Urothelium cell line (cell line): ENCODE data around the gene HNRNPC.
"Not testable (repeated sequence)": the region's sequence is repeated elsewhere in the genome, so short reads cannot be mapped to it uniquely, and the experiment has no call there.

ENCODE experiments used
- DNase-seq: peaks from one replicate; pipeline ENCODE4 v3.0.0; 2011; ENCODE audit warnings: low spot score, mixed read lengths
- FAIRE-seq: peaks from 2 replicates; lab custom pipeline; 2011; peaks lifted over from hg19 to GRCh38; lab: Jason Lieb, UNC

HNRNPC gene

GRCh38 chr14:21275261-21275858, 6.1 kb upstream of the HNRNPC start:
- no peak for FAIRE-seq

DNA sequence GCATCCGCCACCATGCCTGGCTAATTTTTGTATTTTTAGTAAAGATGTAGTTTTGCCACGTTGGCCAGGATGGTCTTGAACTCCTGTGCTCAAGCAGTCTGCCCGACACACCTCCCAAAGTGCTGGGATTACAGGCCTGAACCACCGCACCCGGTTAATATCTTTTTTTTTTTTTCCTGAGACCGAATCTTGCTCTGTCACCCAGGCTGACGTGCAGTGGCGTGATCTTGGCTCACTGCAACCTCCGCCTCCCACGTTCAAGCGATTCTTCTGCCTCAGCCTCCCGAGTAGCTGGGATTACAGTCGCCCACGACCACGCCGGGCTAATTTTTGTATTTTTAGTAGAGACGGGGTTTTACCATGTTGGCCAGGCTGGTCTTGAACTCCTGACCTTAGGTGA, 3.4 kb upstream of the HNRNPC start:
- not testable (repeated sequence) for DNase-seq, FAIRE-seq

More at GRCh38 chr14:21275261-21275858, 6.1 kb upstream of the HNRNPC start:
- no peak for DNase-seq

DNA sequence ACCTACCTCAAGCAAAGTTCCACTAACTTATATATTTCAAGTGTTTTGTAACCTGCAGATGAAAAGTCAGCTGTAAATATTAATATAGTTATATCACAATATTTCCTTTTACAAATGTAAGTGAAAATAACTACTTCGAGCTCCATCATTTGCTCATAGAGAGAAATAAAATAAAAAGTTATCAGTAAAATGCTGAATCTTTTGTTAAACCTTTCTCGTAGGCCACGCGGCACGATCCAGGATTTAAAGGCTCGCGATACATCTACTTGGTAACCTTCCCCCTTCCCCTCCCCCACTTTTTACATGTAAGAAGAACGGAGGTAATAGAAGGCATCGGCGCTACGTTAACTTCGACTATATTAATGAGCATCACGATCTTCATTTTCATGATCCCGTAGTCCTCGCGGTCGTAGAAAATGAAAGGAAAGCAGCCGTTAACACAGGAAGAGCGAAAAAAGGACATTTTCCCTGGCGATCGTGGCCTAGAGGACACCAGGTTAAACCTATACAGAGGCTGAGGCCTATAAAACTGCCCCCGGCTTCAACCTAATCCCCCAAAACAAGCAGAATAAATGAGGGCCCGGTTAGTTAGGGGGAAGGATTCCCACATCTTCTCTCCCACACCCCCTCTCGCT, 508 bp downstream of the HNRNPC start:
- DNase-seq (peak; percentile 12), FAIRE-seq (no peak)

GRCh38 chr14:21267886-21268616, 1.2 kb downstream of the HNRNPC start:
- DNase-seq: no peak
- FAIRE-seq: no peak

- DNase-seq: no peak
- no peak for FAIRE-seq
These were observed 1.8 kb downstream of the HNRNPC start for GRCh38 chr14:21267431-21267845.

DNA sequence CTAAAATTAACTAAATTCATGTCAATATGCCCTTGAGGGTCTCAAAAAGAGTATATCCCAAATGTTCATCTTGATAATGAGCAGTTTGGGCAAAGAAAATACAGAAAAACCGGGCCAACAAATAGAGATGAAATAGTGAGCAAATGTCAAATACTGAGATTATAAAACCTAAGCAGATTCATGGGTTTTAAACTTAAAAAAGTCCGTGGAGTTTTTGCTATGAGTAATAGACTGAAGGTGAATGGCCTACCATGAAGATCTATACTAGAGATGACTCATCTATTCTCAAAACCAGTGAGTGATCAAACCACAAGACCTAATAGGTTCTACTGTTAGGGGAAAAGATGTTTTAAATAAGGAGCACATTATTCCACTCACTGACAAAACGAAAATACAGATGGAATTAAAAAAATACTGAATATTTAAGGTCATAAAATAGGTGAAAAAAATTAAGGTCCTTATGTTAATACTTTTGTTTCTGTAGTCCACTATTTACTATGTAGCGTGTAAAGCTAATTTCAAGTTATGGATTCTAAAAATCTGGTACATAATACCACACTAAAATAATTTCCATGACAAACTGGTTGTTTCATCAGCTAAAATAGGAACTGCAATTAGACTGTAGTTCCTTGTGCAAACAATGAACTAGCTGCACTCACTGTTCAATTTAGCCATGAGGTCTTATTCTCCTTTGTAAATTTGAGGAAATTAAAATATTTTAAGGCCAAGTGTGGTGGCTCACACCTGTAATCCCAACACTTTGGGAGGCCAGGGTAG, 5.0 kb downstream of the HNRNPC start:
- DNase-seq (peak; percentile 39), FAIRE-seq (no peak)

DNA sequence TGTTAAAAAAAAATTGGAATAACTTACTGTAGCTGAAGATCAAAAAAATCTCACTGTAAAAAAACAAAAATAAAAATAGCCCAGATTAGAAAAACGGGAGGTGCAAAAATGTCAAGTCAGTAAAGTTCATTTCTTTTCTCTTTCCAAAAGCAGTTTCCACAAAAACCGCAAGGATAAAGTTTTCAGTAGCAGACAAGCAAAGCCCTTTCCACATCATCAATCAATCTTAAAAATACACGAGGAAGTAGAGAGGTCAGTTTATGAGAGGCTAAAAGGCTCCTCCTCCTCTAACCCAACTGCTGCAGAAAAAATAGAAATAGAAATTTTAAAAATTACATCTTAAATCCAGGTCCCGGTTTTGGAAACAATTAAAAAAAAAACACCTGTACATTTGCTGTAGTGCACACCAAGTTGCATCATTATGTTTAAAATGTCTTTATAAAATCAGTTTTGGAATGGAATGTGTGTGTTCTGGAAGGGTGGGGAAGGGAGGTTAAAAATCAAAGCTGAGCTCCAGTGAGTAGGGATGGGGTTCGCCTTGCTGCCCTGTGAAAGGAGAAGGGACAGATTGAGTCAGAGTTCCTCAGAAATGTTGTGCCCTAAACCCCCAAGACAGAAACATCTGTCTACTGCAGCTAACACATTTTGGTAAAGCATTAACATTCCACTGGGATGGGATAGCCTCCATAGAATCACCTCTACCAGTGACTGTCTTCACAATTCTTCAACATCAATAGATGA, 5.8 kb downstream of the HNRNPC start:
- no peak for FAIRE-seq
- DNase-seq: no peak

DNA sequence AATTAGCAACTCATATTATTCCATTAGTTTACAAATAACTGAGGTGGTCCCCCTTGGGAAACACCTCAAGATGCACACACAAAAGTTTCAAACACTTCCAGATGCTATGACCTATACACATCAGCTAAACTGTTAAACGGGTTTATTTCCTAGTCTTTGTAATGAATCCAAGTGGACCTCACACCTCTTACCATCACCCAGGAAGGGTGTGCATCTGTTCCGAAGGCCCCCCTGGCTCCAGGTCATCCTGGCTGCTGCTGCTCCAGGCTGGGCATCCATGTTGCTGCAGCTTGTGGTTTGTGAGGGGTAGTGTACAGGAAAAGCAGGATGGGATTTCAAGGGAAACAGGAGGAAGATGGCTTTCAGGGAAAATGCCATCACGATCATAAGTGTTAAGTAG, 6.8 kb downstream of the HNRNPC start:
- DNase-seq: no peak
- FAIRE-seq: no peak

GRCh38 chr14:21261824-21262223, 7.4 kb downstream of the HNRNPC start:
- FAIRE-seq (no peak), DNase-seq (no peak)

GRCh38 chr14:21258889-21259787, 10.1 kb downstream of the HNRNPC start:
- no peak for DNase-seq
- FAIRE-seq: no peak

DNA sequence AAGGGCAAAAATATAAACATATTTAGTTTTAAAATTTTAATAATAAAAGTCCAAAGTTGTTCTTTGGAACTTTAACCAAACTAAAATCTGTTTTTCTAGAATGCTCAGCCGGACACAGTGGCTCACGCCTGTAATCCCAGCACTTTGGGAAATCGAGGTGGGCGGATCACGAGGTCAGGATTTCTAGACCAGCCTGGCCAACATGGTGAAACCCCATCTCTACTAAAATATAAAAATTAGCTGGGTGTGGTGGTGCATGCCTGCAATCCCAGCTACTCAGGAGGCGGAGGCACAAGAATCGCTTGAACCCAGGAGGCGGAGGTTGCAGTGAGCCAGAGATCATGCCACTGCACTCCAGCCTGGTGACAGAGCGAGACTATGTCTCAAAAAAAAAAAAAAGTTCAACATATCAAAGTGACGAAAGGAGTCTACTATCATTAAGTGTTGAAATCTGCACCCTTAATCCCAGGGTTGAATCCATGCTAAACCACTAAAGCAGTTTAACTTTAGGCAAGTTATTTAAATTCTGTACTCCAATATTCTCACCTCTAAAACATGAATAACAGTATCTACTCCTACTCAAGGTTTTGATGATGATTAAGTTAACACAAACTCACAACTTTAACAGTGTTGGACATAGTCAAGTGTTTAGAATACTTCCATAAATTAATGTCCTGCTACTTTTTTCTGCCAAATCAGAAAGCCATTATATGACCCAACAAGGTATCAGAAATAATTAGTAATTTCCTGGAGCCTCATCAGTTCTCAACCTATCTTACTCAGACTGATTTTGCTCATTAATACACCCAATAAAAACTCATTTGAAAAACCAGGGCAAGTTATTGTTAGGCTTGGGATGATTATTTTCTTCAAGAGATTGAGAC, 11.0 kb downstream of the HNRNPC start:
- FAIRE-seq (no peak), DNase-seq (no peak)

GRCh38 chr14:21257394-21257909, 11.8 kb downstream of the HNRNPC start:
- DNase-seq (no peak), FAIRE-seq (no peak)

DNA sequence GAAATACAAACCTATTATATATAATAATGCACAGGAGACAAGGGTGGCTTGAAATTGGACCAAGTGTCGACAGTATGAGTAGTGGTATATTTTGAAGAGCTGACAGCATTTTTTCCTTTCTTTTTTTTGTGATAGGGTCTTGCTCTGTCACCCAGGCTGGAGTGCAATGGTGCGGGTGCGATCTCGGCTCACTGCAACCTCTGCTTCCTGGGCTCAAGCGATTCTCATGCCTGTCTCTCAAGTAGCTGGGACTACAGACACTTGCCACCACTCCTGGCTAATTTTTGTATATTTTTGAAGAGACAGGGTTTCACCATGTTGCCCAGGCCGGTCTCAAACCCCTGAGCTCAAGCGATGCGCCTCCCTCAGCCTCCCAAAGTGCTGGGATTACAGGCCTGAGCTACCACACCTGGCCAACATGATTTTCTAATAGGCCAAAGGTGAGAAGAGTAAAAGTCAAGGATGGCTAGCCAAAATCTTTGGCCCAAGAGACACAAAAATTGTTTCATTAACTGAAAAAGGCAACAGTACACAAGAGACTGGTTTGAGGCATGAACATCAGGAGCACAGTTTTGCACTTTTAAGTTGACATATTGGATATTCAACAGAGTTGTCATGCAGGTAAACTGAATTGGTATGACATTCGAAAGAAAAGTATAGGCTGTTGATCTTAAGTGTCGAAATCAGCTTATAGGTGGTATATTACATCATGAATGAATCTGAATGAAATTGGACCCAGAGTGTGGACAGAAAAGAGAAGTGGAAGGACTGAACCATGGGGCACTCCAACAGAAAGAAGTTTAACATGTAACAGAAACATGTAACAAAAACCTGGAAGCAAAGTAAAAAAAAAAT, 12.5 kb downstream of the HNRNPC start:
- DNase-seq: no peak

DNA sequence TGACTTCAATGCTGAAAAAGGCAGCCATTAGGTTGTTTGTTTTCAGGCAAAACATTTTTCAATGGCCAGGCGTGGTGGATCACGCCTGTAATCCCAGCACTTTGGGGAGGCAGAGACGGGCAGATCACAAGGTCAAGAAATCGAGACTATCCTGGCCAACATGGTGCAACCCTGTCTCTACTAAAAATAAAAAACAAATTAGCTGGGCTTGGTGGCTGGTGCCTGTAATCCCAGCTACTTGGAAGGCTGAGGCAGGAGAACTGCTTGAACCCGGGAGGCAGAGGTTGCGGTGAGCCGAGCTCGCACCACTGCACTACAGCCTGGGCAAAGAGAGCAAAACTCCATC, 13.2 kb downstream of the HNRNPC start:
- FAIRE-seq, DNase-seq: not testable (repeated sequence)

More for the DNA sequence above, 12.5 kb downstream of the HNRNPC start:
- FAIRE-seq: no peak

- DNase-seq: no peak
- FAIRE-seq: no peak
These were observed 13.7 kb downstream of the HNRNPC start for GRCh38 chr14:21255385-21256101.

- FAIRE-seq (no peak), DNase-seq (no peak)
These were observed 17.1 kb downstream of the HNRNPC start for GRCh38 chr14:21252149-21252548.

GRCh38 chr14:21251215-21251614, 18.0 kb downstream of the HNRNPC start:
- no peak for FAIRE-seq
- DNase-seq: no peak
